Stimulated activated CD4-positive, alpha-beta T cell treated with anti-CD3 and anti-CD28 coated beads, Interleukin-2, amount 100 ng/mL, for 24 hours (primary cell): ENCODE measurements around the gene ALOX15.
A peak's percentile ranks its signal among the peaks of the same experiment; 100 is the strongest.
"Not testable (repeated sequence)": the region's sequence is repeated elsewhere in the genome, so short reads cannot be mapped to it uniquely, and the experiment has no call there.

Source experiments
- DNase-seq, 2 donors: peaks; one replicate each; pipeline ENCODE4 v3.0.0-alpha.2; 2020

ALOX15 gene

GRCh38 chr17:4652997-4653396 is 11.5 kb upstream of the ALOX15 start:
- no peak for DNase-seq

GRCh38 chr17:4648741-4649140 is 7.3 kb upstream of the ALOX15 start:
- DNase-seq = no peak

- no peak for DNase-seq
These were observed 4.2 kb upstream of the ALOX15 start for GRCh38 chr17:4645642-4646041.

GRCh38 chr17:4643676-4644075 is 2.2 kb upstream of the ALOX15 start:
- DNase-seq = no peak

- DNase-seq = no peak
These were observed 808 bp upstream of the ALOX15 start for GRCh38 chr17:4642286-4642685.

- peak in 1 of 2 donors; percentile 45 for DNase-seq
These were observed 799 bp downstream of the ALOX15 start for GRCh38 chr17:4640569-4641188.

- DNase-seq = peak; percentile 32 to 45
These were observed 2.0 kb downstream of the ALOX15 start for GRCh38 chr17:4639301-4640059.

- DNase-seq = not testable (repeated sequence)
These were observed 2.7 kb downstream of the ALOX15 start for GRCh38 chr17:4638766-4639165.

- no peak for DNase-seq
These were observed 4.9 kb downstream of the ALOX15 start for GRCh38 chr17:4636474-4637100.

GRCh38 chr17:4635823-4636375 is 5.6 kb downstream of the ALOX15 start:
- no peak for DNase-seq

- no peak for DNase-seq
These were observed 6.5 kb downstream of the ALOX15 start for GRCh38 chr17:4634976-4635375.

GRCh38 chr17:4633643-4634042 is 7.8 kb downstream of the ALOX15 start:
- DNase-seq = no peak

- no peak for DNase-seq
These were observed 8.9 kb downstream of the ALOX15 start for GRCh38 chr17:4632581-4632920.

- DNase-seq = no peak
These were observed 9.5 kb downstream of the ALOX15 start for GRCh38 chr17:4631836-4632580.

GRCh38 chr17:4631431-4631830 is 10.0 kb downstream of the ALOX15 start:
- DNase-seq = no peak

- DNase-seq = no peak
These were observed 14.7 kb downstream of the ALOX15 start for GRCh38 chr17:4626734-4627256.

GRCh38 chr17:4625181-4625617 is 16.3 kb downstream of the ALOX15 start:
- no peak for DNase-seq

- DNase-seq = not testable (repeated sequence)
These were observed 17.0 kb downstream of the ALOX15 start for GRCh38 chr17:4624451-4624911.

- DNase-seq = no peak
These were observed 18.2 kb downstream of the ALOX15 start for GRCh38 chr17:4623249-4623648.

- no peak for DNase-seq
These were observed 19.1 kb downstream of the ALOX15 start for GRCh38 chr17:4622375-4622774.

- no peak for DNase-seq
These were observed 20.9 kb downstream of the ALOX15 start for GRCh38 chr17:4620531-4621101.

GRCh38 chr17:4617590-4618351 is 23.7 kb downstream of the ALOX15 start:
- no peak for DNase-seq
